Measurements from ENCODE around the gene ST7L. TPM values are rescaled to one million over a fixed set of nuclear protein-coding genes. Genes with fewer than 3 reads are reported as not detected.
"Not testable (repeated sequence)": the region's sequence is repeated elsewhere in the genome, so short reads cannot be mapped to it uniquely, and the experiment has no call there.

ST7L gene
- total and polyA plus RNA-seq, 12 donors = 9.2 to 22.2 (median 13.9) TPM

- H3K4me1 ChIP-seq = peaks cover 0 to 99% (median 70%) of the 10 kb centered on the region in 9 donors
- 88 to 89% methylated on average over 2 of the region's 2 CpGs for WGBS, 2 donors
- peak in 6 of 8 donors; percentile 28 to 74 (median 55) for ATAC-seq
Observed at GRCh38 chr1:112625696-112626095, 6.8 kb upstream of the ST7L start.

GRCh38 chr1:112624493-112624892, 5.6 kb upstream of the ST7L start:
- 83 to 84% methylated on average over 5 of the region's 5 CpGs for WGBS, 2 donors
- H3K9me3 ChIP-seq, H3K27me3 ChIP-seq, H3K4me3 ChIP-seq, ATAC-seq, DNase-seq: not testable (repeated sequence)
- H3K36me3 ChIP-seq = peaks cover 0 to 46% (median 0%) of the 10 kb centered on the region in 9 donors
- H3K4me1 ChIP-seq = peaks cover 0 to 92% (median 71%) of the 10 kb centered on the region in 9 donors
- intact Hi-C loops (cut with DNase I) = loop anchor here in 7 of 10 donors (5.0 to 10.0 kb wide), 4 partner anchors 48 to 83 kb away; partner anchors contain the start of genes MOV10 (in 5 of the 7) and RHOC (in 2 of the 7)
- H3K27ac ChIP-seq = peak overlapping the region in 1 of 10 donors; percentile 19

More at GRCh38 chr1:112625696-112626095, 6.8 kb upstream of the ST7L start:
- H3K36me3 ChIP-seq = peaks cover 0 to 54% (median 0%) of the 10 kb centered on the region in 9 donors
- DNase-seq = peak in 1 of 2 donors; percentile 37
- TF ChIP-seq CTCF (IDR thresholded peaks at IDR 0.05) = no peak
- H3K27me3 ChIP-seq = no peaks in the 10 kb centered on the region
- peak overlapping the region in 1 of 10 donors; percentile 19 for H3K27ac ChIP-seq
- no peak overlapping the region for H3K4me3 ChIP-seq
- intact Hi-C loops (cut with DNase I) = loop anchor here in 6 of 10 donors (5.0 to 10.0 kb wide), 3 partner anchors 47 to 79 kb away; partner anchors contain the start of genes MOV10 (in 5 of the 6) and RHOC (in 1 of the 6)
- H3K9me3 ChIP-seq = no peaks in the 10 kb centered on the region

GRCh38 chr1:112620377-112620695, 1.4 kb upstream of the ST7L start:
- H3K4me1 ChIP-seq = peaks cover 3 to 72% (median 59%) of the 10 kb centered on the region in 9 donors
- 1 to 2% methylated on average over 6 of the region's 6 CpGs for WGBS, 2 donors
- peak overlapping the region; percentile 57 to 98 (median 83) for H3K4me3 ChIP-seq
- intact Hi-C loops (cut with DNase I) = loop anchor here in 7 of 10 donors (2.0 to 10.0 kb wide), 5 partner anchors 52 to 87 kb away; partner anchors contain the start of genes MOV10 (in 5 of the 7) and RHOC (in 3 of the 7)
- ATAC-seq (no peak), DNase-seq (no peak)
- H3K27me3 ChIP-seq = no peaks in the 10 kb centered on the region
- peak overlapping the region in 9 of 10 donors; percentile 96 to 100 (median 98) for H3K27ac ChIP-seq
- no peak for TF ChIP-seq CTCF (IDR thresholded peaks at IDR 0.05)
- H3K36me3 ChIP-seq = peaks cover 0 to 35% (median 7%) of the 10 kb centered on the region in 9 donors
- H3K9me3 ChIP-seq = no peaks in the 10 kb centered on the region

GRCh38 chr1:112619518-112620376, 806 bp upstream of the ST7L start, which contains the start of gene CAPZA1:
Gene CAPZA1 (plus strand): TSS chr1:112619832. CDS start chr1:112619845, 13 bp downstream.
- no peaks in the 10 kb centered on the region for H3K27me3 ChIP-seq
- intact Hi-C loops (cut with DNase I) = loop anchor here (1.0 to 10.0 kb wide), 13 partner anchors 53 to 229 kb away; partner anchors contain the start of genes RHOC (in 9 of the 10), MOV10 (in 5 of the 10), WNT2B (in 2 of the 10) and CTTNBP2NL (in 1 of the 10)
- H3K36me3 ChIP-seq = peaks cover 0 to 34% (median 12%) of the 10 kb centered on the region in 9 donors
- no peaks in the 10 kb centered on the region for H3K9me3 ChIP-seq
- 0% methylated on average over 50 of the region's 50 CpGs for WGBS, 2 donors
- peak within 1 kb of the TSS; percentile 57 to 98 (median 83) for H3K4me3 ChIP-seq
- DNase-seq (peak; percentile 90 to 92), ATAC-seq (peak; percentile 95 to 98 (median 97))
- peak in 1 of 9 donors; percentile 10 for TF ChIP-seq CTCF (IDR thresholded peaks at IDR 0.05)
- H3K27ac ChIP-seq = peak within 1 kb of the TSS; percentile 91 to 100 (median 98)
- H3K4me1 ChIP-seq = peaks cover 3 to 66% (median 53%) of the 10 kb centered on the region in 9 donors

Data from heart right ventricle (tissue), 16 donors.